Prostate gland (tissue), 2 donors: ENCODE measurements around the gene TLR4. TPM values are rescaled to one million over a fixed set of nuclear protein-coding genes. Genes with fewer than 3 reads are reported as not detected.

Experiments used
- DNase-seq: peaks from one replicate; pipeline ENCODE4 v3.0.0-alpha.2; 2019; ENCODE audit warnings: low spot score
- H3K27ac ChIP-seq, 2 donors: fragments of 200-600 bp; sonication (generic); 2 replicates each; pipeline ENCODE4 v1.5.1; 2017 to 2019
- H3K27me3 ChIP-seq: fragments of 200-600 bp; sonication (generic); replicated peaks from 2 replicates; pipeline ENCODE4 v1.5.1; 2019; ENCODE audit not compliant: insufficient read depth
- H3K36me3 ChIP-seq, 2 donors: fragments of 200-600 bp; sonication (generic); 1 replicate in 1 of 2; 2 replicates in 1 of 2; pipeline versions ENCODE4 v1.5.1 to v1.8.1; 2017 to 2019
- H3K4me1 ChIP-seq: fragments of 200-600 bp; sonication (generic); replicated peaks from 2 replicates; pipeline ENCODE4 v1.5.1; 2019
- H3K4me3 ChIP-seq, 2 donors: fragments of 200-600 bp; sonication (generic); 2 replicates each; pipeline ENCODE4 v1.5.1; 2017 to 2019
- H3K9me3 ChIP-seq: fragments of 200-600 bp; sonication (generic); 2 replicates; pipeline ENCODE4 v1.5.1; 2017
- POLR2A ChIP-seq: fragments of 450-650 bp; IDR thresholded peaks from one replicate; pipeline ENCODE4 v1.6.1; 2016; ENCODE audit warnings: antibody characterized with exemption, mild to moderate bottlenecking
- POLR2AphosphoS5 ChIP-seq: sonication (generic); formaldehyde crosslinking; IDR thresholded peaks from one replicate; pipeline ENCODE4 v1.6.1; 2017; ENCODE audit warnings: antibody characterized with exemption
- WGBS: methylation state at CpG from one replicate; pipeline ENCODE4 v1.1.5; 2018; 5-methylcytosine and 5-hydroxymethylcytosine counted together
- intact Hi-C: fragments of 100-400 bp; cut with DNase I; formaldehyde crosslinking; loops from one replicate; pipeline ENCODE4 v1.14.2; 2022
- total RNA-seq, 2 donors: library from RNA; depleted of rRNA; stranded (reverse); fragments of >200 nt; gene quantifications; one replicate each; pipeline ENCODE4 v1.1.0, GENCODE V29; 2016
- TF ChIP-seq, protein P1 (sequence below), 4 experiments: fragments of 200-600 bp in 2 of 4; fragments of 450-650 bp in 2 of 4; sonication (generic) in 2 of 4; IDR thresholded peaks; 1 replicate in 3 of 4; 2 replicates in 1 of 4; pipeline ENCODE4 v1.5.1; 2016 to 2019; ENCODE audit warnings: antibody characterized with exemption in 4 of 4, mild to moderate bottlenecking in 2 of 4, moderate library complexity in 2 of 4

The TLR4 gene
- total RNA-seq, 2 donors from 2014 or later, result 4.7 to 9.7 TPM

- Histone ChIP-seq H3K27me3 (no peaks in the 10 kb centered on the region), H3K27ac (no peak overlapping the region), H3K4me1 (no peaks in the 10 kb centered on the region), H3K4me3 (no peak overlapping the region), H3K9me3 (no peaks in the 10 kb centered on the region), H3K36me3 (no peaks in the 10 kb centered on the region)
- WGBS, result 72% methylated on average over 11 of the region's 11 CpGs
- intact Hi-C loops, result no loop called here
- DNase-seq, result no peak
- no peak for TF ChIP-seq POLR2A
- TF ChIP-seq, protein P1, sequence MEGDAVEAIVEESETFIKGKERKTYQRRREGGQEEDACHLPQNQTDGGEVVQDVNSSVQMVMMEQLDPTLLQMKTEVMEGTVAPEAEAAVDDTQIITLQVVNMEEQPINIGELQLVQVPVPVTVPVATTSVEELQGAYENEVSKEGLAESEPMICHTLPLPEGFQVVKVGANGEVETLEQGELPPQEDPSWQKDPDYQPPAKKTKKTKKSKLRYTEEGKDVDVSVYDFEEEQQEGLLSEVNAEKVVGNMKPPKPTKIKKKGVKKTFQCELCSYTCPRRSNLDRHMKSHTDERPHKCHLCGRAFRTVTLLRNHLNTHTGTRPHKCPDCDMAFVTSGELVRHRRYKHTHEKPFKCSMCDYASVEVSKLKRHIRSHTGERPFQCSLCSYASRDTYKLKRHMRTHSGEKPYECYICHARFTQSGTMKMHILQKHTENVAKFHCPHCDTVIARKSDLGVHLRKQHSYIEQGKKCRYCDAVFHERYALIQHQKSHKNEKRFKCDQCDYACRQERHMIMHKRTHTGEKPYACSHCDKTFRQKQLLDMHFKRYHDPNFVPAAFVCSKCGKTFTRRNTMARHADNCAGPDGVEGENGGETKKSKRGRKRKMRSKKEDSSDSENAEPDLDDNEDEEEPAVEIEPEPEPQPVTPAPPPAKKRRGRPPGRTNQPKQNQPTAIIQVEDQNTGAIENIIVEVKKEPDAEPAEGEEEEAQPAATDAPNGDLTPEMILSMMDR (IDR thresholded peaks at IDR 0.05), result no peak
Measured at GRCh38 chr9:117739624-117740347, 35.6 kb downstream of the TLR4 start.

DNA sequence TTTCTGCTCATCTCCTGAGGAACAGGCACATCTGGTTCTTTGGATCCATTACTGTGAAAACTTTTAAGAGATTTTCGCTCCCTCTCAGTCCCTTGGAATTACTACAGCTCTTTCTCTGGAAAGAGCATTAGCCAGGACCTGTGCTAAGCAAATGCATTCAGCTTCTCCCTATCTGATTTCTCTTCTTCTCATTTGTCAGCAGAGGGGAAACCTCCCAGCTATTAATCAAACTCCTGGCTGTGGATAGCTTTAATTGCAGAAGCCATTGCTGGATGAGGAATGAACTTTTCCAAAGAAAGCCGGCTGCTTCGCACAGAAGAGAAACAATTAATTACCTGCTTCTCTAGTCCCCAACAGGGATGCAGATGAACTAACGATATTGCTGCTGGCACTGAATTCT is 37.9 kb downstream of the TLR4 start:
- no peak for DNase-seq
- TF ChIP-seq POLR2A, result no peak
- H3K27ac ChIP-seq, result no peak overlapping the region
- H3K4me1 ChIP-seq, result no peaks in the 10 kb centered on the region
- H3K4me3 ChIP-seq, result no peak overlapping the region
- 27% methylated on average over 4 of the region's 4 CpGs for WGBS
- no peaks in the 10 kb centered on the region for H3K9me3 ChIP-seq
- intact Hi-C loops, result no loop called here
- no peaks in the 10 kb centered on the region for H3K36me3 ChIP-seq
- no peaks in the 10 kb centered on the region for H3K27me3 ChIP-seq

- H3K4me1 ChIP-seq, result no peaks in the 10 kb centered on the region
- H3K27me3 ChIP-seq, result no peaks in the 10 kb centered on the region
- WGBS, result 82% methylated on average over 3 of the region's 3 CpGs
- H3K4me3 ChIP-seq, result no peak overlapping the region
- no peak for TF ChIP-seq POLR2A
- TF ChIP-seq, protein P1 (IDR thresholded peaks at IDR 0.05), result no peak
- no peak for TF ChIP-seq POLR2AphosphoS5
- intact Hi-C loops, result no loop called here
- no peaks in the 10 kb centered on the region for H3K36me3 ChIP-seq
- no peak for DNase-seq
- H3K27ac ChIP-seq, result no peak overlapping the region
- no peaks in the 10 kb centered on the region for H3K9me3 ChIP-seq
Measured at GRCh38 chr9:117744369-117744768, 40.2 kb downstream of the TLR4 start.

GRCh38 chr9:117744856-117745389 is 40.7 kb downstream of the TLR4 start:
- Histone ChIP-seq H3K36me3 (no peaks in the 10 kb centered on the region), H3K4me1 (no peaks in the 10 kb centered on the region), H3K4me3 (peak overlapping the region in 1 of 2 donors; percentile 15), H3K9me3 (no peaks in the 10 kb centered on the region), H3K27me3 (no peaks in the 10 kb centered on the region), H3K27ac (no peak overlapping the region)
- TF ChIP-seq, protein P1 (IDR thresholded peaks at IDR 0.05), result no peak
- TF ChIP-seq POLR2AphosphoS5 (no peak), POLR2A (no peak)
- no peak for DNase-seq
- WGBS, result 21% methylated on average over 46 of the region's 46 CpGs
- intact Hi-C loops, result no loop called here

- intact Hi-C loops, result no loop called here
- no peaks in the 10 kb centered on the region for H3K9me3 ChIP-seq
- H3K4me3 ChIP-seq, result no peak overlapping the region
- H3K4me1 ChIP-seq, result no peaks in the 10 kb centered on the region
- no peak overlapping the region for H3K27ac ChIP-seq
- WGBS, result 87% methylated on average over 8 of the region's 8 CpGs
- H3K27me3 ChIP-seq, result no peaks in the 10 kb centered on the region
- TF ChIP-seq POLR2A, result no peak
- no peak for TF ChIP-seq POLR2AphosphoS5
- TF ChIP-seq, protein P1 (IDR thresholded peaks at IDR 0.05), result no peak
- H3K36me3 ChIP-seq, result no peaks in the 10 kb centered on the region
- DNase-seq, result no peak
Measured at GRCh38 chr9:117745598-117745997, 41.4 kb downstream of the TLR4 start.
